Smooth muscle cell of the brain vasculature (primary cell): ENCODE data around the gene INTS11.
"Not testable (repeated sequence)": the region's sequence is repeated elsewhere in the genome, so short reads cannot be mapped to it uniquely, and the experiment has no call there.

Source experiments
- DNase-seq: peaks from one replicate; pipeline ENCODE4 v3.0.0-alpha.2; 2012; ENCODE audit warnings: low read depth, low spot score

Gene INTS11

DNA sequence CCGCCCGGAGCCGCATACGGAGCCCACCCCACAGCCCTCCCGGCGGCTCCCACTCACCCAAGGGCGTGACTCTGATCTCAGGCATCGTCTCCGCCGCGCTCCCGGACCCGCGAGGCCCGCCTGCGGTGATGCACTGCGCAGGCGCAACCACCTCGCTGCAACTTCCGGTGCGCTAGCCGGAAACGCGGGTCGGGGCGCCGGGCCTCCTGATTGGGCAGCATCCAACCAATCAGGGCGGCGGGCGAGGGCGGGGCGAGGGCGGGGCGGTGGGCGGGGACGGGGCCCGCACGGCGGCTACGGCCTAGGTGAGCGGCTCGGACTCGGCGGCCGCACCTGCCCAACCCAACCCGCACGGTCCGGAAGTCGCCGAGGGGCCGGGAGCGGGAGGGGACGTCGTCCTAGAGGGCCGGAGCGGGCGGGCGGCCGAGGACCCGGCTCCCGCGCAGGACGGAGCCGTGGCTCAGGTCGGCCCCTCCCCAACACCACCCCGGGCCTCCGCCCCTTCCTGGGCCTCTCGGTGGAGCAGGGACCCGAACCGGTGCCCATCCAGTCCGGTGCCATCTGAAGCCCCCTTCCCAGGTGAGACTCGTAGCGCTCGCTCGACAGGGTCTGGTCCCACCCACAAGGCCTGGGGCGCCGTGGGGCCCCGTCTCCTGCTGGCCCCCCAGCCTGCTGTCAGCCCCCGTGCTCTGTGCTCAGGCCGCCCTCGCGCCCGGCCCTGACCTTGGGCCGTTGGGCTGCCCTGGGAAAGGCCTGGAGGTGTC is at the start of gene INTS11, which contains the start of gene CPTP:
INTS11 (minus strand) TSS at position 137 of the 764 bp plus-strand sequence; CDS start at position 85, 52 bp downstream.
CPTP (plus strand) TSS at position 279 of the 764 bp plus-strand sequence. CDS start 2,109 bp downstream, outside the sequence.
- peak; percentile 59 for DNase-seq

GRCh38 chr1:1373815-1374588 is 49.5 kb upstream of the INTS11 start:
- no peak for DNase-seq

- no peak for DNase-seq
These were observed 48.8 kb upstream of the INTS11 start for GRCh38 chr1:1373051-1373814.

DNA sequence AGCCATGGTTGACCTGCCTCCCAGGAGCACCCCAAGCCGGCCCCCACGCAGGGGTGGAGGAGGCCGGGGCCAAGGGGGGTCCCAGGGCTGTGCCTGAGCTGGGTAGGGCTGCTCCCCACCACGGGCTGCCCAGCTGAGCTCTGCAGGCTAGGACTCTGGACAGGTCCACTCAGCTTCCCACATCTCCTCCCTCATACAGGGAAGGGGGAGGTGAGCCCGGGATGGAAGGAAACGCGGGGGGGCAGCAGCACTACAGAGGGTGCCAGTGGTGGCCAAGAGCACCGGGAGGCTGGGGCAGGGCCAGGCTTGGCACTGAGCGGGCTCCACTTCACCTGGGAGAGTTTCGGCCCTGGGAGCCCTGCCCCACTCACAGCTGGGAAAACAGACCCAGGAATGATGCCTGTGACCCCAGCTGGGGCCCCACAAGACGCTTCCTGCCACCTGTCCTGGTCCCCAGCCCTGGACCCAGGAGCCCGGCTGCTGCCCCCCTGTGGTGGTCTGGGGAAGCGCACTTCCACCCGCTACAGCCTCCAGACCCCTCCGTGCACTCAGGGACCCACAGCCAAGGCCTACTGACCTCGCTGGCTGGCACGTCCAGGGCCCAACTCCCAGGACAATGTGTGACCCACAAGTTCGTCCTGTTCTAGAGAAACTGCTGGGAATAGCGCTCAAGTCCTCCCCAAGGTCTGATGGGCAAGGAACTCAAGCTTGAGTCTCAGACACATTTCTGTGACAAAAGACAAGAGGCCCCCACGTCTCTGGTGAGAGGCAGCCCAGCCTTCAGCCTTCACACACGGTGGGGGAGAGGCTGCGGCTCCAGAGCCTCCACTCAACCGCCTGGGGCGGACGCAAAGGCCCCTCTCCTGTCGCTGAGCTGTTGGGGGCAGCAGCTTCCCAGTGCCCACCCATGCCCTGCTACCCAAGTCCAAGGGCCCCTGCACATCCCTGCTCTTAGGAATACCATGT is 47.6 kb upstream of the INTS11 start:
- DNase-seq, result no peak

DNA sequence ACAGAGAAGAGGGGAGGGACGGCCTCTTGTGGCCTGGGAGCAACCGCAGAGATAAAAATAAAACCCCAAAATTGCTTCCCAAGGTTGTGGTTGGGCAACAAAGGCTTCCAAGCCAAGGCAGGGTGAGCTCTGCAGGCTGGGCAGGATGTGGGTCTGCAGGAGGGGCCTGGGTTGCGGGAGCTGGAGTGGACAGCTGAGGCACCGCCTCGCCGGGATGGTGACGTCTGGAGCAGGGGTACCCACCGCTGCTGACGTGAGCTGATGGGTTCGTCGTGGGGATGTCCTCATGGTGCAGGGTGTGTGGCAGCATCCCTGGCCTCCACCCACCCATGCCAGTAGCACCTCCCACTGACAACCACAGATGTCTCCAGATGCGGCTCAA is 46.9 kb upstream of the INTS11 start:
- no peak for DNase-seq

- no peak for DNase-seq
These were observed 46.4 kb upstream of the INTS11 start for GRCh38 chr1:1370771-1371300.

DNA sequence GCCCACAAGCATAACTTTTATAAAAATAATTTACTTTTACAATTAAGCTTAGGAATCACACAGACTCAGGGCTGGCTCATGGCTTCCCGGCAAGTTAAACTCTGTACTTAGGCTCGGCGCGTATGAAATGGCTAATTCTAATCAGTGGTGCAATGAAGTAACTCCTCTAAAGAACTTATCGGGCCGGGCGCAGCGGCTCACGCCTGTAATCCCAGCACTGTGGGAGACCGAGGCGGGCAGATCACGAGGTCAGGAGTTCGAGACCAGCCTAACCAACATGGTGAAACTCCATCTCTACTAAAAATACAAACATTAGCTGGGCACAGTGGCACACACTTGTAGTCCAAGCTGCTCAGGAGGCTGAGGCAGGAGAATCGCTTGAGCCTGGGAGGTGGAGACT is 45.6 kb upstream of the INTS11 start:
- DNase-seq, result not testable (repeated sequence)

- no peak for DNase-seq
These were observed 42.9 kb upstream of the INTS11 start for GRCh38 chr1:1367315-1367714.

- DNase-seq, result no peak
These were observed 42.2 kb upstream of the INTS11 start for GRCh38 chr1:1366699-1367066.

- no peak for DNase-seq
These were observed 41.6 kb upstream of the INTS11 start for GRCh38 chr1:1365875-1366698.

DNA sequence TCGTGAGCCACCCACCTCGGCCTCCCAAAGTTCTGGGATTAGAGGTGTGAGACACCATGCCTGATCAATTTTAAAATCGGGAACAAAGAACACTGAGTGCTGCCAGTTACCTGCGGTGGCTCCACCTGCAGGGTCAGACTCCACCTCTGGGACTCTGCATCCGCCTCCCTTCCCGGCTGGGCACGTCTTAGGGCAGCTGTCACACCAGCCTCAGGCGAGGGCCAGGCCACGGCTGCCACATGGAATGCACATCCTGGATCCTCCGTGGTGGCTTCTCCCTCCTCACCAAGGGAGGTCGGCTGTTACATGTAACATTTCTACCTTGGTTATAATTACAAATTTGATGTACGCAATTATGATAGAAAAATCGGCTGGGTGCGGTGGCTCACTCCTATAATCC is 39.8 kb upstream of the INTS11 start:
- DNase-seq, result no peak

- peak; percentile 67 for DNase-seq
These were observed 37.5 kb upstream of the INTS11 start for GRCh38 chr1:1361982-1362423.

- no peak for DNase-seq
These were observed 36.9 kb upstream of the INTS11 start for GRCh38 chr1:1361233-1361981.

GRCh38 chr1:1360506-1361169 is 36.2 kb upstream of the INTS11 start:
- DNase-seq, result no peak

DNA sequence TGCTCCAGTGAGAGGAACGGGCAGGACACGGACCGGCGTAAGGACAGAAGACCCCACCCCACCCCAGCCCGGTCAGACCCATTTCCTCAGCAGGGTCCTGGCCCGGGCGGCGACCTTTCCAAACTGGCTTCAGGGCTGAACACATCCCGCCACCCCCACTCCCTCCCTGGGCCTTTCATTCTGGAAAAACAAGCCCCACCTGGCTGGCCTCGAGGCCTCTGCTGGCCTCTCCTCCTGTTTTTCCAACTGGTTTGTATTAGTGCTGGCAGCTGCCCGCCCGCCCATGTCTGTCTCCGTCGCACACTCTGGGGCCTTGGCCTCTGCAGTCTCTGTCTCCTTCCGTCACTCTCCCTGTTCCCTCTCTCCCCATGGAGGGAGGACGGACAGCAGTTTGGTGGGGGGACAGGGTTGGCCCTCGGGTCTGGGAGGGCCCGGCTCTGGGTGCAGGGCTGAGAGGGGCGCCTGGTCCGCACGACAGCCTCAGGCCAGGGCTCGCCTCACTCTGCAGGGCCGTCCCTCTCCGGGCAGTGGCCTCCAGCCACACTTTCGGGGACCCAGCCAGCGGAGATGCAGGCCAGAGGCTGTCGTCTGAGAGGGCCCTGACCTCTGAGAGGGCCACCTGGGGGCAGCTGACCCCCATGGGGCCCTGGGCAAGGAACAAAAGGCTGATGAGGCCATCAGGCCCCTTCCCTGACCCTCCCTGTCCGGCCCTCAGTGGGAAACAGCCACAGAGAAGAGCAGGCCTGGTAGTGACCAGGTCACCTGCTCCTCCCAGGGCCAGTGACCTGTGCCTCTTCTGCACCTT is 35.4 kb upstream of the INTS11 start:
- DNase-seq, result peak; percentile 80

DNA sequence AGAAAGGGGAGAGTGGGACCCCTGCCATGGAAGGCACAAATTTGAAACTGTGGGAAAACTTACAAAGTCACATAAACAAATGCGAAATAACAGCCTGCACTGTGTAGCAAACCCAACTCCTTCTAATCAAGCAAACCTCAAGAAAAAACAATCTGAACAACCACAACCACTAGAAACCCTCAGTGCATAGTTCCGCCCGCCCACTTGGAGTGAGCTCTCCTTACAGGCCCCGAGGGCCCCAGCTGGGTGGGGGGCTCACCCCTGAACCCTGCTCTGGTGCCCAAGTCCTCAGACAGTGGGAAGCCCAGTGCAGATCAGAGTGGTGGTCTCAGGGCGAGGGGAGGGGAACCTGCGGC is 34.8 kb upstream of the INTS11 start:
- peak; percentile 84 for DNase-seq

DNA sequence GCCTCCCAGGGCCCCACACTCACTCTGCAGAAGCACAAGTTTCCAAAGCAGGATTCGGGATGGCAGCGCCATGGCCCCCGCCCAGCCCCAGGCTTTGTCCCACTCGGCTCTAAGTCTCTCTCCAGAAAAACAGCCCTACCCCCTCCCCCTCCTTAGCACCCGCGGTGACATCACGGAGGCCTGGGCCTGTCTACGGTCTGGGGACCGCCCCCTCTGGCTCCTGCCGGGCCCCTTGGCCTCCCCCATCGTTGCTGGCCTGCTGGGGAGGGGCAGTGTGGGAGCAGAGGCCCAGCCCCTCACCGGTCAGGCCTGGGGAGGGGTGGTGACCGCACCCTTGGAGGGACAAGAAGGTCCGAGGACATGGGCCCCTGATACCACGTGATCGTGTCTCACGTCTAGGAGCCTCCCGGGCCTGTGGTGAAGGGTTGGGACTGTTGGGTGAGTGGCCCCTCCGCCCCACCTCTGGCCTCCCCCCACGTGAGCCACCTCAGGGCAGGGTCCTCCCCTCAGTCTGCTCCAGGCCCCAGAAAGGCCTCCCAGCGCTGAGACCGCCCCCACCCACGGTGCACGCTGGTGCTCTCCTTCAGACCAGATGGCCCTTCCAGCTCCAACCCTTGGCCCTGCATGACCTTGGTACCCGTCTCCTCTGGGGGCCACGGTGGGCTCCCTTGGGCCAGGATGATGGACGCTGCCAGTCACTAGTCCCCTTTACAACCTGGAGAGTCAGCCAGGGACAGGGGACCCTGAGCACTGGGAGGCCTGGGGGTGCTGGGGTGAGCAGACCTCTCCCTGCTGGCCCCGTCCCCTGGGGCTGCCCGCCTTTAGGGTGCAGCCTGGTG is 34.2 kb upstream of the INTS11 start, which contains the start of gene MXRA8:
MXRA8 (minus strand) TSS at position 123 of the 839 bp plus-strand sequence; CDS start at position 72, 51 bp downstream.
- peak; percentile 66 for DNase-seq
